GM23338 (cell line): ENCODE data around the gene RCBTB2. TPM values are rescaled to one million over a fixed set of nuclear protein-coding genes. Genes with fewer than 3 reads are reported as not detected.

Source experiments
- ATAC-seq: fragments of 200-7000 bp; cut with Tn5 transposase; 3 replicates; pipeline ENCODE4 v1.9.1; 2020
- DNase-seq: peaks from one replicate; pipeline ENCODE4 v3.0.0-alpha.2; 2015; ENCODE audit warnings: low spot score
- H2AFZ ChIP-seq: fragments of 200-600 bp; sonication (generic); 2 replicates; pipeline ENCODE4 v1.8.0; 2016; ENCODE audit warnings: antibody characterized with exemption, mild to moderate bottlenecking, moderate library complexity
- H3F3A ChIP-seq: fragments of 200-600 bp; sonication (generic); replicated peaks from 2 replicates; pipeline ENCODE4 v1.8.0; 2017; ENCODE audit warnings: antibody characterized with exemption, mixed run types, low read depth
- H3K27ac ChIP-seq: fragments of 200-600 bp; sonication (generic); 2 replicates; pipeline ENCODE4 v1.6.1; 2016; ENCODE audit warnings: low read depth
- H3K27me3 ChIP-seq: fragments of 200-600 bp; sonication (generic); 2 replicates; pipeline ENCODE4 v1.8.0; 2016; ENCODE audit warnings: mild to moderate bottlenecking, mixed run types, moderate library complexity; ENCODE audit not compliant: insufficient read depth
- H3K36me3 ChIP-seq: fragments of 200-600 bp; sonication (generic); 2 replicates; pipeline ENCODE4 v1.8.0; 2016; ENCODE audit warnings: mild to moderate bottlenecking; ENCODE audit not compliant: insufficient read depth
- H3K4me1 ChIP-seq: fragments of 200-600 bp; sonication (generic); 2 replicates; pipeline ENCODE4 v1.8.0; 2016; ENCODE audit warnings: mild to moderate bottlenecking, moderate library complexity; ENCODE audit not compliant: insufficient read depth
- H3K4me2 ChIP-seq: fragments of 200-600 bp; sonication (generic); 2 replicates; pipeline ENCODE4 v1.7.1; 2017; ENCODE audit warnings: mixed run types
- H3K4me3 ChIP-seq: fragments of 200-600 bp; sonication (generic); 2 replicates; pipeline ENCODE4 v1.6.1; 2016; ENCODE audit warnings: mixed run types
- H3K79me2 ChIP-seq: fragments of 200-600 bp; sonication (generic); replicated peaks from 2 replicates; pipeline ENCODE4 v1.8.0; 2017; ENCODE audit warnings: mild to moderate bottlenecking; ENCODE audit not compliant: insufficient read depth
- H3K9me2 ChIP-seq: fragments of 200-600 bp; sonication (generic); 2 replicates; pipeline ENCODE4 v1.8.0; 2017; ENCODE audit not compliant: insufficient read depth
- H4K20me1 ChIP-seq: fragments of 200-600 bp; sonication (generic); replicated peaks from 2 replicates; pipeline ENCODE4 v1.8.0; 2017; ENCODE audit warnings: mild to moderate bottlenecking; ENCODE audit not compliant: insufficient read depth
- H3K27ac Mint-ChIP-seq: 2 replicates; pipeline ENCODE4 v1.8.0; 2020; ENCODE audit warnings: inconsistent platforms, mild to moderate bottlenecking, moderate library complexity, mixed read lengths
- H3K27me3 Mint-ChIP-seq: 3 replicates; pipeline ENCODE4 v1.8.0; 2022; ENCODE audit warnings: low read depth, mild to moderate bottlenecking, moderate library complexity, mixed read lengths, inconsistent platforms; ENCODE audit not compliant: insufficient read depth, poor library complexity
- H3K36me3 Mint-ChIP-seq: 3 replicates; pipeline ENCODE4 v1.8.0; 2021; ENCODE audit warnings: low read depth, mild to moderate bottlenecking, inconsistent platforms, moderate library complexity, mixed read lengths
- H3K4me1 Mint-ChIP-seq: 3 replicates; pipeline ENCODE4 v1.8.0; 2020; ENCODE audit warnings: mild to moderate bottlenecking, inconsistent platforms, mixed read lengths
- H3K4me3 Mint-ChIP-seq: 3 replicates; pipeline ENCODE4 v1.8.0; 2021; ENCODE audit warnings: moderate library complexity, mild to moderate bottlenecking, inconsistent platforms, mixed read lengths
- H3K9me3 Mint-ChIP-seq: 3 replicates; pipeline ENCODE4 v1.8.0; 2020; ENCODE audit warnings: moderate library complexity, mild to moderate bottlenecking, inconsistent platforms, mixed read lengths
- CREB1 ChIP-seq: fragments of 250-450 bp; sonication (Bioruptor Pico); IDR thresholded peaks from 2 replicates; pipeline ENCODE4 v1.5.0; 2020; ENCODE audit warnings: low read depth, mild to moderate bottlenecking, moderate library complexity
- CTCF ChIP-seq, 2 experiments: fragments of 200-600 bp in 1 of 2; sonication (generic) in 1 of 2; conservative IDR thresholded peaks; 2 replicates each; pipeline versions ENCODE4 v1.5.1 to v1.6.1; 2016 to 2017; ENCODE audit warnings: antibody characterized with exemption in 2 of 2, low read depth in 2 of 2, mild to moderate bottlenecking in 2 of 2, moderate library complexity in 1 of 2
- ETS1 ChIP-seq: IDR thresholded peaks from 2 replicates; pipeline ENCODE4 v1.6.1; 2016; ENCODE audit warnings: antibody characterized with exemption
- EZH2 ChIP-seq: fragments of 200-600 bp; sonication (generic); IDR thresholded peaks from one replicate; pipeline ENCODE4 v1.8.0; 2017; ENCODE audit warnings: antibody characterized with exemption, mild to moderate bottlenecking, low read depth; ENCODE audit not compliant: unreplicated experiment
- JUNB ChIP-seq: IDR thresholded peaks from one replicate; pipeline ENCODE4 v1.6.1; 2016; ENCODE audit warnings: antibody characterized with exemption; ENCODE audit not compliant: unreplicated experiment
- POLR2AphosphoS5 ChIP-seq: IDR thresholded peaks from 2 replicates; pipeline ENCODE4 v1.6.1; 2016; ENCODE audit warnings: antibody characterized with exemption, low read depth
- REST ChIP-seq: IDR thresholded peaks from one replicate; pipeline ENCODE4 v1.6.1; 2018; ENCODE audit warnings: antibody characterized with exemption; ENCODE audit not compliant: unreplicated experiment
- ZNF114 ChIP-seq: fragments of 250-450 bp; sonication (Bioruptor Pico); IDR thresholded peaks from 2 replicates; pipeline ENCODE4 v1.5.0; 2020; ENCODE audit warnings: mild to moderate bottlenecking, moderate library complexity
- ZNF331 ChIP-seq: fragments of 250-450 bp; sonication (Bioruptor Pico); IDR thresholded peaks from 2 replicates; pipeline ENCODE4 v1.5.0; 2020; ENCODE audit warnings: low read depth, mild to moderate bottlenecking, moderate library complexity
- ZNF462 ChIP-seq: fragments of 250-450 bp; sonication (Bioruptor Pico); IDR thresholded peaks from 2 replicates; pipeline ENCODE4 v1.5.0; 2020; ENCODE audit warnings: mild to moderate bottlenecking, moderate library complexity
- polyA plus RNA-seq: library from polyadenylated mRNA; unstranded; fragments of >200 nt; fragmentation: Nextera tagmentation; extraction: Ambion mirVana; gene quantifications from 2 replicates; pipeline ENCODE4 v1.2.1, GENCODE V29; 2016
- total RNA-seq: library from RNA; depleted of rRNA; stranded (reverse); fragments of >200 nt; shearing (Covaris generic); gene quantifications from 2 replicates; pipeline ENCODE4 v1.2.3, GENCODE V29; 2014

The RCBTB2 gene
- total and polyA plus RNA-seq, 2 experiments from 2014 or later: 8.1 to 20.8 TPM

- DNase-seq (no peak), ATAC-seq (no peak)
- Mint-ChIP-seq H3K4me3 (no peak overlapping the region), H3K9me3 (no peaks in the 10 kb centered on the region), H3K27me3 (no peaks in the 10 kb centered on the region), H3K27ac (no peak overlapping the region), H3K36me3 (no peaks in the 10 kb centered on the region), H3K4me1 (no peaks in the 10 kb centered on the region)
- Histone ChIP-seq H3K4me3 (no peak overlapping the region), H3K27me3 (no peaks in the 10 kb centered on the region), H2AFZ (no peak overlapping the region), H3K4me1 (no peaks in the 10 kb centered on the region), H3F3A (no peaks in the 10 kb centered on the region), H3K36me3 (no peaks in the 10 kb centered on the region), H3K4me2 (no peak overlapping the region), H4K20me1 (no peaks in the 10 kb centered on the region), H3K27ac (no peak overlapping the region), H3K9me2 (no peaks in the 10 kb centered on the region), H3K79me2 (no peaks in the 10 kb centered on the region)
- no peak for TF ChIP-seq REST
- no peak for TF ChIP-seq ZNF462 (CRISPR knock-in tag)
- TF ChIP-seq JUNB: no peak
- TF ChIP-seq CTCF (conservative IDR thresholded peaks at IDR 0.05; ENCODE audit: low read depth in 2 of 2): no peak
- TF ChIP-seq CREB1 (CRISPR knock-in tag): no peak
- no peak for TF ChIP-seq ZNF331
- TF ChIP-seq EZH2: no peak
- no peak for TF ChIP-seq ETS1
- TF ChIP-seq ZNF114: no peak
- TF ChIP-seq POLR2AphosphoS5: no peak
These were observed 89.3 kb downstream of the RCBTB2 start for GRCh38 chr13:48443442-48444208.
